GM19351 (cell line): Measurements from ENCODE around the gene DLGAP4.
"Not testable (repeated sequence)": the region's sequence is repeated elsewhere in the genome, so short reads cannot be mapped to it uniquely, and the experiment has no call there.

Source experiments
- ATAC-seq: cut with Tn5 transposase; IDR thresholded peaks from one replicate; pipeline ENCODE4 v1.9.1; 2021; ENCODE audit warnings: mild to moderate bottlenecking, moderate library complexity; ENCODE audit not compliant: unreplicated experiment

DLGAP4 gene

GRCh38 chr20:36547186-36548005 is 241.3 kb downstream of the DLGAP4 start:
- no peak for ATAC-seq

- no peak for ATAC-seq
These were observed 241.8 kb downstream of the DLGAP4 start for GRCh38 chr20:36548006-36548315.

GRCh38 chr20:36548704-36549627 is 242.8 kb downstream of the DLGAP4 start:
- no peak for ATAC-seq

GRCh38 chr20:36549628-36549941 is 243.4 kb downstream of the DLGAP4 start:
- no peak for ATAC-seq

- no peak for ATAC-seq
These were observed 244.0 kb downstream of the DLGAP4 start for GRCh38 chr20:36549942-36550789.

- ATAC-seq = no peak
These were observed 244.7 kb downstream of the DLGAP4 start for GRCh38 chr20:36550790-36551299.

GRCh38 chr20:36555248-36555647 is 249.1 kb downstream of the DLGAP4 start:
- ATAC-seq = no peak

- ATAC-seq = no peak
These were observed 256.6 kb downstream of the DLGAP4 start for GRCh38 chr20:36562724-36563123.

- no peak for ATAC-seq
These were observed 257.2 kb downstream of the DLGAP4 start for GRCh38 chr20:36563374-36563773.

GRCh38 chr20:36564078-36564725 is 258.1 kb downstream of the DLGAP4 start:
- ATAC-seq = not testable (repeated sequence)

- ATAC-seq = not testable (repeated sequence)
These were observed 258.6 kb downstream of the DLGAP4 start for GRCh38 chr20:36564726-36565121.

GRCh38 chr20:36565520-36565919 is 259.4 kb downstream of the DLGAP4 start:
- ATAC-seq = no peak

- ATAC-seq = no peak
These were observed 263.8 kb downstream of the DLGAP4 start for GRCh38 chr20:36569847-36570429.

- no peak for ATAC-seq
These were observed 265.7 kb downstream of the DLGAP4 start for GRCh38 chr20:36571564-36572504.

GRCh38 chr20:36572701-36573102 is 266.6 kb downstream of the DLGAP4 start:
- peak; percentile 18 for ATAC-seq

- peak; percentile 61 for ATAC-seq
These were observed 267.1 kb downstream of the DLGAP4 start, which contains the start of gene TGIF2 for GRCh38 chr20:36573103-36573797. Gene TGIF2, plus strand, starts transcription at chr20:36573597. Its CDS starts 5,178 bp downstream, at chr20:36578775.

GRCh38 chr20:36573798-36574365 is 267.7 kb downstream of the DLGAP4 start:
- ATAC-seq = no peak
